ENCODE results near the gene GRK5.
"Not testable (repeated sequence)": the region's sequence is repeated elsewhere in the genome, so short reads cannot be mapped to it uniquely, and the experiment has no call there.

GRK5 gene

DNA sequence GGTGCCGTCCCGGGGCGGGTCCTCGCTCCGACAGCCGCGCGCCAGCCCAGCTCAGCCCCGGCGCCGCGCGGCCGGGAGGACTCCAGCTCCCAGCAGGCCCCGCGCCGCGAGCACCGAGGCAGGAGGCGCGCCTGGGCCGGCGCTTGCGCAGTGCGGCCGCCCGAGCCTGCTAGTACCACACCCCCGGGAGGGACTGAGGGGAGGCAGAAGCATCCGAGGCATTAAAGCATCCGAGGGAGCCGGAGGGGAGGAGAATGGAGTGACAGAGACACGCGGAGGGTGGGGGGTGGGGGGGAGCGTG lies at the start of gene GRK5:
Gene GRK5 (plus strand): TSS at position 206 of the 301 bp plus-strand sequence. CDS start 347 bp downstream, outside the sequence.
- peak; percentile 98 for DNase-seq (ENCODE audit: low spot score)

DNA sequence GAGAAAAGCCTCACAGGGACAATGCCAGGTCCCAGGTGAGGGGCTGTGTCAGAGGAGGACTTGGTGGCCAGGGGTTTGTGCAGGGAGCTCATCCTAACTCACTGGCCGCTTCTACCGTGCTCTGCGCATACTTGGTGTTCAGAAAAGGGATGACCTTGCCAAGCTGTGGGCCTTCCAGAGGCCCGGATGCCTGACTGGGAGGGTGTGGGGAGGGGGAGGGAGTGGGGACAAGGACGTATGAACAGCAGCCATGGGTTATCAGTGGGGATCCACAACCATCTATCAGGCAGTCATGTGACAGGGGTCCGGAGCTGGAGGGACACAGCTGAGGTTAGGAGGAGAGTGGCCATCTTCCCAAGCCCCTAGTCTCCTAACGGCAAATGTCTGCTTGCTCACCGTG lies 48.0 kb upstream of the GRK5 start:
- DNase-seq (ENCODE audit: low spot score): no peak

DNA sequence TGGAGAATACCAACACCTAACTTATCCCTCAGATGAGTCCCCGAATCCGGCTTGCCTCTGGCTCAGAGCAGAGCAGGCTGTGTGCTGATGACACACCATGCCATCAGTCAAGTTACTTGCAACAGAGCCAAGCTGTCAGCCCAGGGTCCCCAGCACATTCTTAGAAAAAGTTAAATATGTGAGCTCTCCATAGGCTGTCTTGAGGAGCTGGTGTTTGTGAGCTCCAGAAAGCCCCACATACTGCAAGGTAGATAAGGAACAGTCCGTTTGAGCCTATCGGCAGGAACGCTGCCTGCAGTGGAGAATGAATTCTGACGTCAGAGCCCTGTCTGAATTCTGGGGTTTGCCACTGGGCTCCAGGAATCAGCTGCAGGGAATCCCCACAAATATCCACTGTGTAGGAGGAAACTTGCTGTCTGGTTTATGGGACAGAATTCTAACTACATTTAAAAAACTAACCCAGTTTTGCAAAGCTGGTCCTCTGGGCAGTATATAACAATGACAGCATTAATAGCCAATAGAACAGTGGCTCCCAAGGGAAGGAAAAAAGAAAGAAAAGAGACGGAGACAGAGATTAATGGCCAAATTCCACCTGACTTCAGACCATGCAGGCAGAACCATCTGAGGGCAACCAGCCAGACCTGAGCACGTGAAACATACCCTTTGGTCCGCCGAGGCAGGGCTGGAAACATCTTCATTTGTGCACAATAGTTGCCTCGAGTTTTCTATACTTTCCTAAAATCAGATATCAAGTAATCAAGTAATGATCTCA lies 45.5 kb upstream of the GRK5 start:
- DNase-seq (ENCODE audit: low spot score): peak; percentile 42

DNA sequence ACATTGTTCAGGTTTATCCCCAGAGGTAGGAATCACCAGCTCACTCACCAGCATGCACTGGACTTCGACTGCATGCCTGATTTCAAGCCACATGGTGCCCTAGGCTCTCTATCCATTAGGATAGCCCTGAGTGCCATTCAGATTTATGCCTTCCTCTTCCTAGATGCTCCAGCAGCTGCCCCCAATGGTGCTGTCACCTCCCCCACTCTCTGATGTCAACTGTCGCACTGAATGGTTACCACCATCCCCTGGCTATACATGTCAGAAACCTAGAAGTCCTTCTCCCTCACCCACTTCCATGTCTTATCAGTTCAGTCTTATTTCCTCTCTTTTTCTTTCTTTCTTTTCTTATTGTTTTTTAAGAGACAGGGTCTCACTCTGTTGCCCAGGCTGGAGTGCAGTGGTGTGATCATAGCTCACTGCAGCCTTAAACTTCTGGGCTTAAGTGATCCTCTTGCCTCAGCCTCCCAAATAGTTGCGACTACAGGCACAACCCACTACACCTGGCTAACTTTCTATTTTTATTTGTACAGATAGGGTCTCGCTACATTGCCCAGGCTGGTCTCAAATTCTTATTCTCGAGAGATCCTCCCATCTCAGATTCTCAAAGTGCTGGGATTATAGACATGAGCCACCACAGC lies 44.8 kb upstream of the GRK5 start:
- no peak for DNase-seq (ENCODE audit: low spot score)

DNA sequence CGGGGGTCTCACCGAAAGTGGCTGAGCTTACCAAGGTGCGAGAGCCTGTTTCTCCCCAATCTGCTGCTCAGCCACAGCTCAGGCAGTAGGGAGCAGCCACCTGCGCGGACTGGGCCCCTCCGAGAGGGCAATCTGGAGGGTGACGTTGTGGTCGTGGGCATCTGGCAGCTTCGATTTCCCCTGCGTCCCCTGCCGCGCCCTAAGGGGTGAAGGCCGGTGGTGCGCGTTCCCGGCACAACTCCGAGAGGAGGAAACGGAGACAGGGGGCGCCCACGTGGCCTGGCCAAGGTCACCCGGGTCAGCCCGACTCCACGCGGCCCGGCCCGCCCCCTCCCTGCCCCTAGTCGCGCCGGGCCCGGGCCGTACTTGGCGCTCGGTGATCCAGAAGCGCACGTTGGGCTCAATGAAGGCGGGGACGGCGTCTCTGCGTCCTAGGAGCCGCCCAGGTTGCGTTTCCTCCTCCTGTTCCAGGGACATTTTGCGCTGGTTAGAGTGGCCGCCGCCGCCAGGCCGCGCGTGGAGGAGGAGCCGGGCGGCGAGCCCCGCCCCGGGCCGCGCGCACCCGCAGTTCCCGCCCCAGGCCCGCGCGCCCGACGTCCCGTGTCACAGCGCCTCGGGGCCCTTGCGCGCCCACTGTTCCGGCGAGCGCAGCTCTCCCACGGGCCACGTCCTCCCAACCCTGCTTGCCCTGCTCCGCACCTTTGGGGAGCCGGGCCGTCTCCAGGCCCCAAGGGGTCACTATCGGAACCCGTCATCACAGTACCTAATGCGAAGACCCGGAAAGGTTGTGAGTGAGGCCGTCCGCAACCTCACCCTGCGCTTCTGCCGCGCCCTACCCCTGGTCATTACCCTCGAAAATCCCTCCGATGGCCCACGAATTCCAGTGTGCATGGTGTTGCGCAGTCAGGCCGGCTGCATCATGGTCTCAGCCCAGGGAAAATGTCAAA lies 41.9 kb upstream of the GRK5 start, which contains the start of gene SFXN4:
Gene SFXN4 (minus strand): TSS at position 544 of the 947 bp plus-strand sequence. CDS start 67 bp downstream, at position 477.
- DNase-seq (ENCODE audit: low spot score): peak; percentile 95

DNA sequence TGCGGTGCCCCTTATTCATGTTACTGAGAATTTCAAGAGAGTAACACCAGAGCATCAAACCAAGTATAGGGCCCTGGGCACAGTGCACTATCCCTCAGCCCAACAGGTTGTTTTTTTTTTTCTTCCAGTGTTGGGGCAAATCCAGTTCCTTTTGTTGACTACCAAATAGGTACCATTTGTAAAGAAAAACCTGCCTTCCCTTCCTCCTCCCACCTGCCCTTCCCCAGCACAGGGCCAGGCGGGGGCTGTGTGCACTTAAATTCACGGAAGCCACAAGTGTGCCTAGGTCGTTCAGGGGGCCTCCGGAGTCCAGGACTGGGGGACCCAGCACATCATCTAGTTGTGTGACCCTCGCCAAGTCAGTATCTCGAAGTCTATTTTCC lies 41.3 kb upstream of the GRK5 start:
- DNase-seq (ENCODE audit: low spot score): no peak

DNA sequence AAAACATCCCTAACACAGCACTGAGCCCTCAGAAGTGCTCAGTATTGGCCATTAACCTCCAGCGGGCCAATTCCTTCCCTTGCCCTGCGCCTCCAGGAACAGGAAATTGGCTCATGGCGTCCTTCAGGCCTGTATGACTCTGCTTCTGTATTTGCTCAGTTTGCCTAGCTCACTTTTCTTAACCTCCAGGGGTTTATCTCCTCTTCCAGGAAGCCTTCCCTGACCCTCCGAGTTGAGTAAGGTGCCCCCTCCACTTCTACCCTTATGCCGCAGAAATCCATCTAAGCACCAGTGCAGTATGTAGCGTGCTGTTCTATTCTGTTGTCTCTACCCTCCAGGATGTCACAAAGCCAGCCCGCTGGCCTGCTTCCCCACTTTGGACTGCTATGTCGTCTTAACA lies 40.8 kb upstream of the GRK5 start:
- no peak for DNase-seq (ENCODE audit: low spot score)

DNA sequence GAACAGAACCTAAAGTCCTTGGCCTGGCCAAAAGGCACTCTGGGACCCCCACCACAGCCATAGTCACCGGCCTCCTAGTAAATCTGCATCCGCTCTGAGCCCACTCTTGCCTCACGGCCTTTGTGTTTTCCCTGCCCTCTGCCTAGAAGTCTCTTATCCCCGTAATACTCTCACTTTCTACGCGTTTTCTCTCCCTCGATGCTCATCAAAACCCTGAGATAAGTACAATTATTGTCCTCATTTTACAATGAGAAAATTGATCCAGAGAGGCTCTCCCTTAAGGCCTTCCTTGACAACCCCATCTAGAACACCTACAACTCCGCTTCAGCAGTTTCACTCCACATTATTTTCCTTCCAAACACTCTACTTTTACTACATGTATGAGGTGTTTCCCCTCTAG lies 40.3 kb upstream of the GRK5 start:
- DNase-seq (ENCODE audit: low spot score): no peak

DNA sequence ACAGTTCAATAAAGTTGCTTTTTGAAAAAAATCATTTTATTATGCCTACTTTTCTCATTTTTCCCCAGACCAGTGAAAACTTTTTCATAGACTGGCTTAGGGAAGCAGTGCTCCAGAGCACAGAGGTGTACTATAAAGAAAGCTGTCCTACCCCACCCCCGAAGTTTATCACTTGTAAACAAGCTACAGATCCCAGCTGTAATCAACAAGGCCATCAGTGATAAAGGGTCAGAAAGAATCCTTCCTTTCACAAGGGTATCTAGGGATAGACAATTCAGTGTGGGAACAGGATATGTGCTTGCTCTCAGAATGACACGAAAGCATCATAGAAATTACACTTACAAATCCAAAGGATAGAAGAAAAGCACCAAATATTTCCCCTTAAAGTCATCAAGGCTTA lies 33.3 kb upstream of the GRK5 start:
- no peak for DNase-seq (ENCODE audit: low spot score)

DNA sequence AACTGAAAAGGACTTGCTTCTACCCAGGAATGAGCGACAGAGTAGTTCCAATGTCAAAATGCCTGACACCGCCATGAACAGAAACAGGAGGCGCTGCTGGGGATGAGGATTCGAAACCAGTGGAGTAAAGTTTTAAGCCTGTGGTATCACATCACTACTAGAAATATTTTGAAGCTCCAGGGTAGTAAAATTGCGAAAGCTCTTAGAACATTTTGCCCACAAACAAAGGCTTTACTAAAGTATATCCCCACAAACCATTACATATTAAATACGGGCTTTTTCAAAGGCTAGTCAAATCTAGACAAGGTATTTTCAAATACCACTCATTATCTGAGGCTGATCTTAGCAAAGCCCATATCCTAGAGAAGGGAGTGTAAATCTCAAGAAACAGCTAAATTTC lies 31.2 kb upstream of the GRK5 start:
- no peak for DNase-seq (ENCODE audit: low spot score)

DNA sequence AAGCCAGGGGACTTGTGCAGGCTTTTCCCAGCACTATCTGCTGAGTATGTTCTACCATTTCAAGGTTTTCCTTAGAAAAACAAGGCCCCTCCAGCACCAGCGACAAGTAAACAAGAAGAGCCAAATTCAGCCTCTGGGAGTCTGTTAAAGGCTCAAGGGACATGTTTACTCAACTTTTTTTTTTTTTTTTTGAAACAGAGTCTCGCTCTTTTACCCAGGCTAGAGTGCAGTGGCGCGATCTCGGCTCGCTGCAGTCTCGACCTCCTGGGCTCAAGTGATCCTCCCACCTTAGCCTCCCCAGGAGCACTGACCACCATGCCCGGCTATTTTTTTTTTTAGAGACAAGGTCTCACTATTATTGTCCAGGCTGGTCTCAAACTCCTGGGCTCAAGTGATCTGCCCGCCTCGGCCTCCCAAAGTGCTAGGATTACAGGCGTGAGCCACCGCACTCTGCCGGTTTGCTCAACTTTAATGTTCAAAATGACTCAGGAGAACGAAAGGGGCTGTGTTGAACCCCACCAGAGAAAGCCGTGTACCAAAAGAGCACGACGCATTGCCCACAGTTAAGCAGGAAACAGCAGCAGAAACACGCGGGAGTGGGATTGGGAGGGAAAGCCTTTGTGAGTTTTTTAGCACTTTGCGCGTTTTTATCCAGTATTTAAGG lies 29.5 kb upstream of the GRK5 start:
- no peak for DNase-seq (ENCODE audit: low spot score)

DNA sequence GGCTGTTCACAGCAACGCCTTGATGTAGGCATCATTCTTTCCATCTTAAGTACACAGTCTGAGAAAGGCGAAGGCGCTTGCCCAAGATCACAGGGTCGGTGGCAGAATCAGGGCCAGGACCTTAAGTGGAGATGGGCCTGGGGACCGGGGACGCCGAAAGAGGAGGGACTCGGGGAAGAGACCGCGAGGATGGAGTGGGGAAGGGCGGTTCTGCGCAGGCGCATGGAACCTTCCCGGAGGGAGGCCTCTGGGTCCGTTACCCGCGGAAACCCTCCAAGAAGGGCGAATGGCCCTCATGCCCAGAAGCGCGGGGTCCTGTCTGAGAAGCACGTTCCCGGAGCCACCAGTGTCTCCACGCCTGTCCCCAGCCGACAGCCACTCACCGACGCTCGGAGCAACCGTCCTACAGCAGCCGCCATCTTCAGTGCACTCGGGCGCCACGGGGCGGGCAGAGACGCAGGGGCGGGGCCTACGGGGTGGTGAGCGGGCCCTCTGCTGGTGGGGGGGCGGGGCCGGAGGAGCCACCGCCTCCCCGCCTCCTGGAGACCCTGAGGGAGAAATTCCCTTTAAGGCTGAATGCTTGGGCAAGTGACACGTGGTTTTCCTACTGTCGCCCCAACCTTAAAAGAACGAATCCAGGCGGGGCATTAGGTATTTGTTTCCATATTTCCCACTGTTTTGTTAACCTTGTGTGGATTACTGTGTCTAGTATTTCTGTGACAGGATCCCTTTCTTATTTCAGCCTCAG lies 28.8 kb upstream of the GRK5 start, which contains the start of gene PRDX3:
Gene PRDX3 (minus strand): TSS at position 441 of the 748 bp plus-strand sequence. CDS start 22 bp downstream, at position 419.
- peak; percentile 96 for DNase-seq (ENCODE audit: low spot score)

DNA sequence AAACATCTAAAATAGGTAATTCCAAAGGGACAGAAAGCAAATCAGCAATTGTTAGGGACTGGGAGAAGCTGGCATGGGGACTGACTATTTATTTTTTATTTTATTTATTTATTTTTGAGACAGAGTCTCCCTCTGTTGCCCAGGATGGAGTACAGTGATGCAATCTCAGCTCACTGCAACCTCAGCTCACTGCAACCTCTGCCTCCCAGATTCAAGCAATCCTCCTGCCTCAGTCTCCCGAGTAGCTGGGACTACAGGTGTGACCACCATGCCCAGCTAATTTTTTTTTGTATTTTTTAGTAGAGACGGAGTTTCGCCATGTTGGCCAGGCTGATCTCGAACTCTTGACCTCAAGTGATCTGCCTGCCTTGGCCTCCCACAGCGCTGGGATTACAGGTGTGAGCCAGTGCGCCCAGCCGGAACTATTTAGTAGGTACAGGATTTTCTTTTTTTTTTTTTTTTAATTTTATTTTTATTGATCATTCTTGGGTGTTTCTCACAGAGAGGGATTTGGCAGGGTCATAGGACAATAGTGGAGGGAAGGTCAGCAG lies 26.4 kb upstream of the GRK5 start:
- DNase-seq (ENCODE audit: low spot score): not testable (repeated sequence)

DNA sequence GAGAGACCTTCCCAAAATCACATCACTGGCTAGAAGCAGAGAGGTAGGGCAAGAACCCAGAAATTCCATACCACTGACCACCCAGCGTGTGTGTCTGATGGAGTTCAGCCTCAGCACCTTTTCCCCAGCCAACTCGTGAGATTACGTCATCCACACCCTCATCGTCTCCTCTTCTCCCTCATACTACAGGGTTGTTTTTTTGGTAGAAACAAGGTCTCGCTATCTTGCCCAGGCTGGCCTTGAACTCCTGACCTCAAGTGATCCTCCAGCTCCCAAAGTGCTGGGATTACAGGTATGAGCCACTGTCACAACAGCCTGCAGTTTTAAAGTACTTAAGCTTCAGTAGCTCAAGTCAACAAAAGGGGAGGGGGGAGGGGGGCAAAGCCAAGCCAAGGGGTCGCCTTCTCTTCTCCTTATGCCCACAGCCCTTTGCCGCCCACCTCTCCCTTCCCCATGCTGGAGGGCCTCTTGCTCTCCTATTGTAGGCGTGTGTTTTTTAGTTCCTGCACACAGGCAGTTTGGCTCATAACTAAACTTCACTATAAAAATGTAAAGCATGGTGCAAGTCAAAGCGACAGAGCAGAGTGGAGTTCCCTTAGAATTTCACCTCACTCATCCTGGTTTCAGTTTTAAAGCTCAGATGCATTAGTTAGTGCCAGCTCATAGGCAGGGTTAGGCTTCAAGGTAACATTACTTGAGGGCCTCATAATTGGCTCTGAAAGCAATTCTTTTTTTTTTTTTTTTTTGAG lies 23.5 kb upstream of the GRK5 start:
- DNase-seq (ENCODE audit: low spot score): no peak

DNA sequence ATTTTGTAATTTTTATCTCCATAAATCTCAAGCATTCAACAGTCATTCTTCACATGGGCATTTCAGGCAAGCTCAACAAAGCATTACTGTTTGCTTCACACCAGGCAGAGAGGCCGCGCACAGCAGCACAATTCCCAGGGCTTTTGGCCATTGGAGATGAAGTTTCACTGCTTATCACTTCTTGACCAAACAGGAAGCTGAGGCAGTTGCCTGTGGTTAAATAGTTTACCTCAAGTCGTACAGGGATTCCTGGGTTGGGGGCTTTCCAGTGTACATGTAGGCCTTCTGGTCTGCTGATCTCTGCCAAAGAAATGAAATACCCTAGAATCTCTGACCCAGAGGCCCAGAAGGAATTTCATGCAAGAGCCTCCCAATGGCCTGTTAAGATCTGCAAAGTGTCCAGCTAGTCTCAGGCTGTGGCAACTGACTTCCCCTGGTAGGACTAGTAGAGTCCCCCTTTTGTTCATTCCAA lies 17.5 kb upstream of the GRK5 start:
- DNase-seq (ENCODE audit: low spot score): no peak

DNA sequence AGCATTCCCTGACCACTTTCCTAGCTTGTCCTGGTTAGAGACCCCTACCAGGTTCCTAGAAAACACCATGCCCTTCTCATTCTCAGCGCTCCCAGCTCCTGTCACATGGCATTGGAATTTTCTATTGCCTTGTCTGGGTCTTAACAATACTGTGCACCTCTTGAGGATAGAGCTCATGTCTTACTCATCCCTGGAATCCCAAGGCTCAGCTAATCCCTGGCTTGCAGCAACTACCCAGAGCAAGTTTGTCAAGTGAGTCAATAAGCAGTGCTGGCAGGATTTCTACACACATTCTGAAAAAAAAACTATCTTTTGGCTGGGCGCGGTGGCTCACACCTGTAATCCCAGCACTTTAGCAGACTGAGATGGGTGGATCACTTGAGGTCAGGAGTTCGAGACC lies 17.0 kb upstream of the GRK5 start:
- peak; percentile 91 for DNase-seq (ENCODE audit: low spot score)

DNA sequence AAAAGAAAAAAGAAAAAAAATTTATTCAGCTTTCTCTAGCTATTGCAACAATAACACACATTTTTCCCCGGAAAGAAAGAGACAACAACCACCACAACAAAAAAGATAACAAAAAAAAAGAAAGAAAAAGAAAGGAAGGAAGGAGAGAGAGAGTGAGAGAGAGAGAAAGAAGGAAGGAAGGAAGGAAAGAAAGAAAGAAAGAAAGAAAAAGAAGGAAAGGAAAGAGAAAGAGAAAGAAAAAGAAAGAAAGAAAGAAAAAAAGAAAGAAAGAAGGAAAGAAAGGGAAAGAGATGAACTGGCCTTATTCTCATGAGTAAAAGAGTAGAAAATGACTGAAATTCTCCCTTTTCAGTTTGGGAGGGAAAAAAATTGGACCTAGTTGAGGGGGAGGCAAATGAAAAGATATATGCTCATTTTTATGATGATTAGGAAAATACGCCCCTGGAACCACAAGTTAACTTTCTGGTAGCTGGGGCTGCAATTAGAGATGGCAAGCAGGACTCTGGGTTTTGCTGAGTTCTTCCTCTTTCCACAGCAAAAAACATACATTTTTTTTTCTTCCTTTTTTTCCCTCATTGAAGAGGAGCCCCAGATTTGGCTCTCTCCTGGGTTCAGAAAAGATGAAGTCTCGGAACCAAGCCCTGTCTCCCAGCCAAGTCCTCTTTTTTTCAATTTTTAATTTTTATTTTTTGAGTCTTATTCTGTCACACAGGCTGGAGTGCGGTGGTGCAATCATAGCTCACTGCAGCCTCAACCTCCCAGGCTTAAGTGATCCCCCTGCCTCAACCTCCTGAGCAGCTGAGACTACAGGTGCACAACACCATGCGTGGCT lies 16.2 kb upstream of the GRK5 start:
- no peak for DNase-seq (ENCODE audit: low spot score)

DNA sequence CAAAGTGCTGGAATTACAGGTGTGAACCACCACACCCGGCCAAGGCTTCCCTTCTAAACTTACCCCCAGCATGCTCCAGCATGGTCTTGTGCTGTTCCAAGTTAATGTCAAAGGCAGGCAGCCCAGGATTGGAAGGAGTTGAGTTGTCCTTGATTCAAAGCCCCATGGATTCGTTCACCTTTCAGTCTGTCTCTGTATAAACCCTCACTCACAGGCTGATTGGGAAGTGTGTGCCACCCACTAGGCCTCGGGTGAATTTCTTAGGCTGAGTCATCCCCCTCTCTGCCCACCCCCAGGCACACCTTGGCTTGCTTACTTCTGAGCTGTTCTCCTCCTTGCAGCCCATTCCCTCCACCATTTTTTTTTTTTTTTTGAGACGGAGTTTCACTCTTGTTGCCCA lies 15.5 kb upstream of the GRK5 start:
- no peak for DNase-seq (ENCODE audit: low spot score)

DNA sequence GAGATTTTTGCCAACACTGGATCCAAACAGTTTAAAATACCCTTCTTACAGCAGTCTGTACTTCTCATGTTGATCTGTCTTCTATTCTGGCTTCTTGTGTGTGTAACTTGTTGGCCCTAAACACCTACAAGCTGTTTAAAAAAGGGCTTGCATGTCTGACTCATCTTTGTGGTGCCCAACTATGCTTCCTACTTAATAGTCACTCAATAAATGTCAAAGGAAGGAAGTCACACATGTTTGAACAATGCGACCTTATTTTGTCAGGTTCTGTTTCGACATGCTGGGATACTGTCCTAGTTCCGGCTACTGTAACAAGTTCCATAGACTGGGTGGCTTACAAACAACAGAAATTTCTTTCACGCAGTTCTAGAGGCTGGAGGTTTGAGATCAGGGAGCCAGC lies 9.4 kb upstream of the GRK5 start:
- DNase-seq (ENCODE audit: low spot score): no peak
